ENCODE results near the gene SIAH2. TPM values are rescaled to one million over a fixed set of nuclear protein-coding genes. Genes with fewer than 3 reads are reported as not detected.

Gene SIAH2
- total RNA-seq, 2 experiments from 2014 or later: 73.7 to 76.1 TPM

DNA sequence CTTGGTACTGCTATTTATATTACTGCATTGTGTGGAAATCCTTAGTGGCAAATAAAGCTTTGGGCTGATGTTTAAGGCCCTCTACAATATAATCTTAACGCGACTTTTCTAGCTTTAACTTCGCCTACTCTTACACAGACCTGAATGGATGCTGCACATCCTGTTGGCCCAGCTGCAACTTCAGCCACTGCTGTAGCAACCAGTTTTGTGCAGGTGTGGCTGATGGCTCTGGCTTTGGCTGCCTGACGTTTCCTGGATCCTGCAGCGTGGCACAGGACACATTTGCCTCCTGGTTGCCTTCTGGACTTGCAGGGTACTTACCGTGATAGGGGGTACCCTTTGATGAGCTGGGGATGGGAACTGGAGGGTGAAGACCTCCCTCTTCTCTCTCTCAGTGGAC lies 39.0 kb downstream of the SIAH2 start:
- Mint-ChIP-seq H3K4me1 (ENCODE audit: low read depth) (peaks cover 5% of the 10 kb centered on the region), H3K27me3 (no peaks in the 10 kb centered on the region), H3K9me3 (no peaks in the 10 kb centered on the region), H3K4me3 (no peak overlapping the region), H3K27ac (no peak overlapping the region), H3K36me3 (ENCODE audit: low read depth) (peaks cover 5% of the 10 kb centered on the region)
- H3K27me3 ChIP-seq (ENCODE audit: control insufficient read depth in 1 of 2, insufficient read depth in 2 of 2, low read length in 2 of 2): no peaks in the 10 kb centered on the region
- H3K27ac ChIP-seq (ENCODE audit: low read depth in 1 of 2, low read length in 2 of 2): no peak overlapping the region
- ATAC-seq (ENCODE audit: poor library complexity) (no peak), DNase-seq (no peak)
- ChIA-PET POLR2A (interaction anchor here (0.6 kb wide), 2 partner anchors 40 to 202 kb away, joined by 3 read pairs; partner anchors contain the start of gene SIAH2), CTCF (interaction anchor here (1.2 to 1.5 kb wide), 2 partner anchors 40 to 141 kb away, joined by 6 to 7 read pairs; no protein-coding TSS in a partner anchor)
- no peaks in the 10 kb centered on the region for H3K9me3 ChIP-seq (ENCODE audit: control insufficient read depth in 1 of 2, insufficient read depth in 1 of 2, low read length in 2 of 2)
- no peak overlapping the region for H3K4me3 ChIP-seq (ENCODE audit: low read length)
- peaks cover 3% of the 10 kb centered on the region for H3K4me1 ChIP-seq (ENCODE audit: insufficient read depth, low read length)
- no peaks in the 10 kb centered on the region for H3K36me3 ChIP-seq (ENCODE audit: insufficient read depth, low read length)
- intact Hi-C loops (cut with DNase I, micrococcal nuclease): loop anchor here (5.0 to 10.0 kb wide), 6 partner anchors 38 to 558 kb away; partner anchors contain the start of genes MED12L (in 1 of the 2), P2RY14 (in 1 of the 2) and SIAH2 (in 1 of the 2)
- TF ChIP-seq, protein P1, sequence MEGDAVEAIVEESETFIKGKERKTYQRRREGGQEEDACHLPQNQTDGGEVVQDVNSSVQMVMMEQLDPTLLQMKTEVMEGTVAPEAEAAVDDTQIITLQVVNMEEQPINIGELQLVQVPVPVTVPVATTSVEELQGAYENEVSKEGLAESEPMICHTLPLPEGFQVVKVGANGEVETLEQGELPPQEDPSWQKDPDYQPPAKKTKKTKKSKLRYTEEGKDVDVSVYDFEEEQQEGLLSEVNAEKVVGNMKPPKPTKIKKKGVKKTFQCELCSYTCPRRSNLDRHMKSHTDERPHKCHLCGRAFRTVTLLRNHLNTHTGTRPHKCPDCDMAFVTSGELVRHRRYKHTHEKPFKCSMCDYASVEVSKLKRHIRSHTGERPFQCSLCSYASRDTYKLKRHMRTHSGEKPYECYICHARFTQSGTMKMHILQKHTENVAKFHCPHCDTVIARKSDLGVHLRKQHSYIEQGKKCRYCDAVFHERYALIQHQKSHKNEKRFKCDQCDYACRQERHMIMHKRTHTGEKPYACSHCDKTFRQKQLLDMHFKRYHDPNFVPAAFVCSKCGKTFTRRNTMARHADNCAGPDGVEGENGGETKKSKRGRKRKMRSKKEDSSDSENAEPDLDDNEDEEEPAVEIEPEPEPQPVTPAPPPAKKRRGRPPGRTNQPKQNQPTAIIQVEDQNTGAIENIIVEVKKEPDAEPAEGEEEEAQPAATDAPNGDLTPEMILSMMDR (IDR thresholded peaks at IDR 0.05): no peak

DNA sequence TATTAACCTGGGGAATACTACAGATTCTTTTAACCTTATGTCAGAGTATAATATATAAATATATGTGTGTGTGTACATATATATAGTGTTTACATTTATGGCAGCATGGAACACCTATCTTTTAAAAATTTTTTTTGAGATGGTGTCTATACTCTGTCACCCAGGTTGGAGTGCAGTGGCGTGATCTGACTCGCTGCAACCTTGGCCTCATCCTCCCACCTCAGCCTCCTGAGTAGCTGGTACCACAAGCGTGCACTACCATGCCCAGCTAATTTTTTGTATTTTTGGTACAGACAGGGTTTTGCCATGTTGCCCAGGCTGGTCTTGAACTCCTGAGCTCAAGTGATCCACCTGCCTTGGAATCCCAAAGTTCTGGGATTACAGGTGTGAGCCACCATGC lies 40.7 kb downstream of the SIAH2 start:
- no peak overlapping the region for H3K4me3 ChIP-seq (ENCODE audit: low read length)
- no peak overlapping the region for H3K27ac ChIP-seq (ENCODE audit: low read depth in 1 of 2, low read length in 2 of 2)
- Mint-ChIP-seq H3K4me3 (no peak overlapping the region), H3K9me3 (no peaks in the 10 kb centered on the region), H3K27ac (no peak overlapping the region), H3K36me3 (ENCODE audit: low read depth) (peaks cover 5% of the 10 kb centered on the region), H3K27me3 (no peaks in the 10 kb centered on the region), H3K4me1 (ENCODE audit: low read depth) (peaks cover 5% of the 10 kb centered on the region)
- peaks cover 0 to 4% of the 10 kb centered on the region in 2 experiments for H3K9me3 ChIP-seq (ENCODE audit: control insufficient read depth in 1 of 2, insufficient read depth in 1 of 2, low read length in 2 of 2)
- intact Hi-C loops (cut with DNase I, micrococcal nuclease): loop anchor here (5.0 to 10.0 kb wide), 6 partner anchors 40 to 560 kb away; partner anchors contain the start of genes MED12L (in 1 of the 2), P2RY14 (in 1 of the 2) and SIAH2 (in 1 of the 2)
- ChIA-PET CTCF (interaction anchor here (2.1 to 2.5 kb wide), 3 partner anchors 41 to 143 kb away, joined by 9 to 12 read pairs (median 9); partner anchors contain the start of gene SIAH2), POLR2A (interaction anchor here (1.4 to 2.0 kb wide), 2 partner anchors 39 to 41 kb away, joined by 6 to 11 read pairs; partner anchors contain the start of gene SIAH2)
- ATAC-seq (ENCODE audit: poor library complexity) (no peak), DNase-seq (no peak)
- peaks cover 3% of the 10 kb centered on the region for H3K4me1 ChIP-seq (ENCODE audit: insufficient read depth, low read length)
- H3K27me3 ChIP-seq (ENCODE audit: control insufficient read depth in 1 of 2, insufficient read depth in 2 of 2, low read length in 2 of 2): no peaks in the 10 kb centered on the region
- no peaks in the 10 kb centered on the region for H3K36me3 ChIP-seq (ENCODE audit: insufficient read depth, low read length)
- TF ChIP-seq, protein P1 (IDR thresholded peaks at IDR 0.05): no peak

DNA sequence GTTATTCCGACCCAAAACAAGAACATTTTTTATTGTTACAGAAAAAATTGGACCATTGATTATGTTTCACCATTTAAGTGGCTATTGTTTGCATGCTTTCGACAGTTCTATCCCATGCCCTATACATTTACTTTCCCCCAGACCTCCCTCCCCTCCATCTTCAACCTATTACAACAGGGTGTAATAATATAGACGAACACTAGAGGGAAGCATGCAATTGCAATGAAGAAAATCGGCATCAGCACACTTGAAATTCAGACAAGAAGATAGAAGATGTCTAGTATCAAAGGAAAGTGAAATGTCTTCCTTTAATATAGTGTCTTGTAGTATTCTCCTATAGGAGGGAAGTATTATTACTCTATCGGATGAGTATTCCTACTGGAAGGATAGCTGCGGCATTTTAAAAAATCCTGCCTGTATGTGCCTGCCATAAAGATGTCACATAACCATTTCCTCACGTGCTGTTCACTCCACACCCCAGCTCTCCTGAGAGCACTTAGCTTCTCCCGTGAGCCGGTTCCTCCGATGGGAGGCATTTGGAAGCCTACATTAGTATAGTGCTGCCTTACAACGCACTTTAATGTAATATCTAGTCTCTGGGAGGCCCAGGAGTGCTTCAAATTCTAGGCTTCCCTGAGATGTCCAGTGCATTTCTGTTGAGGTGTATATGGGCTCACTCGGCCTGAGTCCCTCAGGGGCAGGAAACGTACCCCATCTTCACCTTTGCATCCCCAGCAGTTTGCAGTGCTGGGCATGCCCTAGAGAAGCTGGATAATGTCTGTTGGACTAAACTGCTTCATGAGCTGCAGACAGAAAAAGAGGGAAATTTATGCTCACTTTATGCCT lies 41.5 kb downstream of the SIAH2 start:
- Mint-ChIP-seq H3K4me1 (ENCODE audit: low read depth) (peaks cover 5% of the 10 kb centered on the region), H3K27me3 (no peaks in the 10 kb centered on the region), H3K4me3 (no peak overlapping the region), H3K9me3 (no peaks in the 10 kb centered on the region), H3K36me3 (ENCODE audit: low read depth) (peaks cover 5% of the 10 kb centered on the region), H3K27ac (no peak overlapping the region)
- peaks cover 0 to 5% of the 10 kb centered on the region in 2 experiments for H3K9me3 ChIP-seq (ENCODE audit: control insufficient read depth in 1 of 2, insufficient read depth in 1 of 2, low read length in 2 of 2)
- peak; percentile 87 for ATAC-seq (ENCODE audit: poor library complexity)
- TF ChIP-seq, protein P1 (IDR thresholded peaks at IDR 0.05): peak; percentile 88
- CTCF ChIA-PET: interaction anchor here (0.9 to 2.5 kb wide), 9 partner anchors 16 to 424 kb away, joined by 3 to 12 read pairs (median 4); partner anchors contain the start of genes ERICH6 and SIAH2
- H3K4me3 ChIP-seq (ENCODE audit: low read length): no peak overlapping the region
- DNase-seq: peak in 3 of 14 experiments; percentile 74 to 82 (median 82)
- no peak overlapping the region for H3K27ac ChIP-seq (ENCODE audit: low read depth in 1 of 2, low read length in 2 of 2)
- intact Hi-C loops (cut with DNase I, micrococcal nuclease): loop anchor here (1.0 to 10.0 kb wide), 11 partner anchors 39 to 561 kb away; partner anchors contain the start of genes MED12L (in 1 of the 2), P2RY14 (in 1 of the 2) and SIAH2 (in 1 of the 2)
- POLR2A ChIA-PET: interaction anchor here (0.5 to 2.0 kb wide), 3 partner anchors 27 to 42 kb away, joined by 4 to 11 read pairs (median 6); partner anchors contain the start of gene SIAH2
- no peaks in the 10 kb centered on the region for H3K36me3 ChIP-seq (ENCODE audit: insufficient read depth, low read length)
- H3K27me3 ChIP-seq (ENCODE audit: control insufficient read depth in 1 of 2, insufficient read depth in 2 of 2, low read length in 2 of 2): no peaks in the 10 kb centered on the region
- peaks cover 3% of the 10 kb centered on the region for H3K4me1 ChIP-seq (ENCODE audit: insufficient read depth, low read length)

Data from CD4-positive, alpha-beta T cell (primary cell).